ENCODE measurements around the gene NINJ2.
"Not testable (repeated sequence)": the region's sequence is repeated elsewhere in the genome, so short reads cannot be mapped to it uniquely, and the experiment has no call there.

The NINJ2 gene

GRCh38 chr12:663293-663871 lies at the start of gene NINJ2:
Gene NINJ2 (minus strand): TSS chr12:663445. CDS start chr12:663360, 85 bp downstream.
- no peak within 1 kb of the TSS for H3K4me3 ChIP-seq
- no peaks in the 10 kb centered on the region for H4K20me1 ChIP-seq
- H3K27me3 ChIP-seq: no peaks in the 10 kb centered on the region
- no peak for TF ChIP-seq Cebpa-rat (IDR thresholded peaks at IDR 0.05)
- no peak within 1 kb of the TSS for H3K9ac ChIP-seq
- H3K9me3 ChIP-seq: no peaks in the 10 kb centered on the region
- peak within 1 kb of the TSS; percentile 22; the same call in 1 of the 2 replicates for H3K4me2 ChIP-seq
- H3K27ac ChIP-seq: no peak within 1 kb of the TSS
- peaks cover 20% of the 10 kb centered on the region for H3K4me1 ChIP-seq
- no peaks in the 10 kb centered on the region for H3K36me3 ChIP-seq

DNA sequence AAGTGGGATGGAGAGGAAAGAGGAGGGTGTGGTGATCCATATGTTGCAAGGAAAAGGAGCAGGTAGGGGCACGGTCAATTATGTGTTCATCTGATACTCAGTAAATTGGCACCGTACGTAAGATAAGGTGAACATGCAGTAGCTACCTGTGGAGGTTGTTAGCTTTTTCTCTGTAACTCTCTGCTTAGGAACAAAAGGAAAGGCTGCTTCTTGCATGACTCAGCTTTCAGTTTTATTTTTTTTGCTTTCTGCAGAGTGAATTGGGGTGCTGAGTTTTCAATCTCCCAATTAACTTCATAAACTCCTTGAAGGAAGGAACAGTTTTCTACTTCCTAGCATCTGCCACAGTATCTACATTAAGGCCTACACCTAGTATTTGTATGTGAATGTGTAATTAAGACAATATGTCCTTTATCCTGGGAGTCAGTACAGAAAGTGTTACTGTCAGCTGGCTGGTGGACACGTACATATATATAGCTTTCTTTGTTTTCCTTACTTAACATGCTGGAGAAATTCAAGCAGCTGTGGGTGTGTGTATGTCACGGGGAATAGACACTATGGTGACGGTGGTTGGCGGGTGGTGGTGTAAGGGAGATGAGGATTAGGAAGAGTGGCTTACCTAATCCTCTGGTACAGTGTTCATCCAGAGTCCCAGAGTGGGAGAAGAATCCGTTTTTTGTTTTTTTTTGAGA lies 49.1 kb upstream of the NINJ2 start:
- no peaks in the 10 kb centered on the region for H3K4me1 ChIP-seq
- no peaks in the 10 kb centered on the region for H3K27me3 ChIP-seq
- no peaks in the 10 kb centered on the region for H3K36me3 ChIP-seq
- H3K27ac ChIP-seq: no peak overlapping the region
- H3K4me3 ChIP-seq: no peak overlapping the region
- no peak overlapping the region for H3K4me2 ChIP-seq
- H3K9ac ChIP-seq: no peak overlapping the region
- no peaks in the 10 kb centered on the region for H4K20me1 ChIP-seq
- no peaks in the 10 kb centered on the region for H3K9me3 ChIP-seq
- TF ChIP-seq Cebpa-rat (IDR thresholded peaks at IDR 0.05): no peak

GRCh38 chr12:709455-710020 lies 46.3 kb upstream of the NINJ2 start:
- no peaks in the 10 kb centered on the region for H3K4me1 ChIP-seq

GRCh38 chr12:708084-708483 lies 44.8 kb upstream of the NINJ2 start:
- not testable (repeated sequence) for H3K4me2 ChIP-seq, H3K36me3 ChIP-seq, H4K20me1 ChIP-seq, H3K9me3 ChIP-seq, H3K27ac ChIP-seq, H3K9ac ChIP-seq, H3K4me3 ChIP-seq, H3K4me1 ChIP-seq, H3K27me3 ChIP-seq

More at GRCh38 chr12:709455-710020, 46.3 kb upstream of the NINJ2 start:
- Histone ChIP-seq H3K9ac (no peak overlapping the region), H3K27me3 (no peaks in the 10 kb centered on the region), H3K36me3 (no peaks in the 10 kb centered on the region), H3K9me3 (no peaks in the 10 kb centered on the region), H3K27ac (no peak overlapping the region), H4K20me1 (no peaks in the 10 kb centered on the region), H3K4me2 (no peak overlapping the region), H3K4me3 (no peak overlapping the region)
- TF ChIP-seq Cebpa-rat (IDR thresholded peaks at IDR 0.05): no peak

GRCh38 chr12:704516-705242 lies 41.4 kb upstream of the NINJ2 start:
- no peak for TF ChIP-seq Cebpa-rat (IDR thresholded peaks at IDR 0.05)

GRCh38 chr12:701896-702539 lies 38.8 kb upstream of the NINJ2 start:
- no peak for TF ChIP-seq Cebpa-rat (IDR thresholded peaks at IDR 0.05)
- H3K4me2 ChIP-seq: no peak overlapping the region
- no peaks in the 10 kb centered on the region for H3K27me3 ChIP-seq
- no peaks in the 10 kb centered on the region for H4K20me1 ChIP-seq
- H3K9ac ChIP-seq: no peak overlapping the region
- H3K4me3 ChIP-seq: no peak overlapping the region
- H3K4me1 ChIP-seq: peaks cover 10% of the 10 kb centered on the region; the same call in 1 of the 2 replicates
- H3K27ac ChIP-seq: no peak overlapping the region
- H3K36me3 ChIP-seq: no peaks in the 10 kb centered on the region
- H3K9me3 ChIP-seq: peaks cover 25% of the 10 kb centered on the region

More at GRCh38 chr12:704516-705242, 41.4 kb upstream of the NINJ2 start:
- H3K4me1 ChIP-seq: peaks cover 8% of the 10 kb centered on the region; the same call in 1 of the 2 replicates
- no peak overlapping the region for H3K4me3 ChIP-seq
- no peak overlapping the region for H3K27ac ChIP-seq
- no peak overlapping the region for H3K9ac ChIP-seq
- H3K4me2 ChIP-seq: no peak overlapping the region
- no peaks in the 10 kb centered on the region for H3K36me3 ChIP-seq
- H4K20me1 ChIP-seq: no peaks in the 10 kb centered on the region
- H3K9me3 ChIP-seq: no peaks in the 10 kb centered on the region
- no peaks in the 10 kb centered on the region for H3K27me3 ChIP-seq

DNA sequence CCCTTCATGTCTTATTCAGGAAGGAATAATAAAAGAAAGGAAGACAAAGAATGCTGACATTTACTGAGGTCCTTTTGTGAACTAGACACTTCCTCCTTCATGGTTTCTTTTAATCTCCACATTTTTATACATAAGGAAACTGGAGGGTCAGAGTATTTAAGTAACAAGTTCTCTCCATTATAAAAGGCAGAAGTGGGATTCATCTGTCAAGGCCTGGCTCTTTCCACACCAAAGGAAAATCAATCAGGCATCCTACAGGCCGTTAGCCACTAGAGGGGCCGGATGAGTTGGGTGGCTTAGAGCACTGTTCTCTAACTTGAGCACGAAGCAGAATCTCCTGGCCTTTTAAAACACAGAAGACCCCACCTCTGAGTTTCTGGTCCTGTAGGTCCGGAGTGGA lies 36.8 kb upstream of the NINJ2 start:
- Histone ChIP-seq H3K4me3 (no peak overlapping the region), H3K4me2 (no peak overlapping the region), H3K27ac (no peak overlapping the region), H3K9me3 (peaks cover 37% of the 10 kb centered on the region), H3K36me3 (no peaks in the 10 kb centered on the region), H3K27me3 (no peaks in the 10 kb centered on the region), H4K20me1 (no peaks in the 10 kb centered on the region), H3K9ac (no peak overlapping the region), H3K4me1 (peaks cover 10% of the 10 kb centered on the region; the same call in 1 of the 2 replicates)
- no peak for TF ChIP-seq Cebpa-rat (IDR thresholded peaks at IDR 0.05)

- not testable (repeated sequence) for H3K36me3 ChIP-seq
Measured at GRCh38 chr12:698222-698621, 35.0 kb upstream of the NINJ2 start.

GRCh38 chr12:697481-697880 lies 34.2 kb upstream of the NINJ2 start:
- no peaks in the 10 kb centered on the region for H4K20me1 ChIP-seq
- H3K4me2 ChIP-seq: no peak overlapping the region
- no peak overlapping the region for H3K27ac ChIP-seq
- H3K4me3 ChIP-seq: no peak overlapping the region
- H3K4me1 ChIP-seq: peaks cover 11% of the 10 kb centered on the region
- H3K9me3 ChIP-seq: peaks cover 51% of the 10 kb centered on the region
- H3K27me3 ChIP-seq: no peaks in the 10 kb centered on the region
- no peak overlapping the region for H3K9ac ChIP-seq
- no peaks in the 10 kb centered on the region for H3K36me3 ChIP-seq
- TF ChIP-seq Cebpa-rat (IDR thresholded peaks at IDR 0.05): no peak

More at GRCh38 chr12:698222-698621, 35.0 kb upstream of the NINJ2 start:
- not testable (repeated sequence) for H3K4me2 ChIP-seq, H3K27me3 ChIP-seq, H3K9ac ChIP-seq, H3K4me1 ChIP-seq, H3K4me3 ChIP-seq, H3K27ac ChIP-seq, H4K20me1 ChIP-seq
- peaks cover 51% of the 10 kb centered on the region for H3K9me3 ChIP-seq
